NOMO-1 treated with dmso at 0.1 percent for 144 hours (cell line): ENCODE results near the gene ABCA3.

ENCODE experiments used
- DNase-seq: peaks from one replicate; lab custom pipeline; 2025; ENCODE audit not compliant: unreplicated experiment; lab: John Stamatoyannopoulos, UW

The ABCA3 gene

GRCh38 chr16:2235695-2236336, 104.7 kb downstream of the ABCA3 start:
- DNase-seq = no peak

GRCh38 chr16:2235234-2235651, 105.3 kb downstream of the ABCA3 start:
- DNase-seq = no peak

- no peak for DNase-seq
These were observed 105.7 kb downstream of the ABCA3 start for GRCh38 chr16:2234813-2235170.

- DNase-seq = no peak
These were observed 106.4 kb downstream of the ABCA3 start for GRCh38 chr16:2233872-2234812.

- DNase-seq = no peak
These were observed 107.3 kb downstream of the ABCA3 start for GRCh38 chr16:2233046-2233775.

- no peak for DNase-seq
These were observed 108.2 kb downstream of the ABCA3 start for GRCh38 chr16:2232094-2232990.

- DNase-seq = no peak
These were observed 109.3 kb downstream of the ABCA3 start for GRCh38 chr16:2231016-2231931.

- DNase-seq = no peak
These were observed 110.2 kb downstream of the ABCA3 start for GRCh38 chr16:2230376-2230775.

GRCh38 chr16:2229632-2230250, 110.8 kb downstream of the ABCA3 start:
- DNase-seq = no peak

- no peak for DNase-seq
These were observed 111.4 kb downstream of the ABCA3 start for GRCh38 chr16:2229091-2229490.

- no peak for DNase-seq
These were observed 112.2 kb downstream of the ABCA3 start for GRCh38 chr16:2228161-2228824.

- DNase-seq = no peak
These were observed 113.6 kb downstream of the ABCA3 start for GRCh38 chr16:2226918-2227317.

- DNase-seq = no peak
These were observed 114.2 kb downstream of the ABCA3 start for GRCh38 chr16:2226245-2226793.
